Chondrocyte (in vitro differentiated cells): ENCODE measurements around the gene NGEF. TPM values are rescaled to one million over a fixed set of nuclear protein-coding genes. Genes with fewer than 3 reads are reported as not detected.

Source experiments
- DNase-seq: peaks from one replicate; pipeline ENCODE4 v3.0.0; 2021; ENCODE audit warnings: mixed read lengths, low spot score
- H3K27ac Mint-ChIP-seq: one replicate; pipeline ENCODE4 v1.8.0; 2021; ENCODE audit warnings: mild to moderate bottlenecking, moderate library complexity, mixed read lengths; ENCODE audit not compliant: unreplicated experiment
- H3K27me3 Mint-ChIP-seq: 2 replicates; pipeline ENCODE4 v1.8.0; 2021; ENCODE audit warnings: low read depth, mixed read lengths
- H3K36me3 Mint-ChIP-seq: 2 replicates; pipeline ENCODE4 v1.8.0; 2021; ENCODE audit warnings: low read depth, mixed read lengths
- H3K4me1 Mint-ChIP-seq: 2 replicates; pipeline ENCODE4 v1.8.0; 2021; ENCODE audit warnings: low read depth, mild to moderate bottlenecking, mixed read lengths
- H3K4me3 Mint-ChIP-seq: one replicate; pipeline ENCODE4 v1.8.0; 2021; ENCODE audit warnings: mild to moderate bottlenecking, moderate library complexity, mixed read lengths; ENCODE audit not compliant: unreplicated experiment
- H3K9me3 Mint-ChIP-seq: 2 replicates; pipeline ENCODE4 v1.8.0; 2021; ENCODE audit warnings: low read depth, mixed read lengths
- total RNA-seq: library from RNA; stranded (reverse); gene quantifications from 3 replicates; pipeline ENCODE4 v1.2.1, GENCODE V29; 2021
- TF ChIP-seq, protein P1 (sequence below): fragments of 200-600 bp; sonication (generic); IDR thresholded peaks from 2 replicates; pipeline ENCODE4 v1.5.0; 2021; ENCODE audit warnings: antibody characterized with exemption, mild to moderate bottlenecking, moderate library complexity

The NGEF gene
- total RNA-seq, 1 donor from 2014 or later: 0.10 TPM

DNA sequence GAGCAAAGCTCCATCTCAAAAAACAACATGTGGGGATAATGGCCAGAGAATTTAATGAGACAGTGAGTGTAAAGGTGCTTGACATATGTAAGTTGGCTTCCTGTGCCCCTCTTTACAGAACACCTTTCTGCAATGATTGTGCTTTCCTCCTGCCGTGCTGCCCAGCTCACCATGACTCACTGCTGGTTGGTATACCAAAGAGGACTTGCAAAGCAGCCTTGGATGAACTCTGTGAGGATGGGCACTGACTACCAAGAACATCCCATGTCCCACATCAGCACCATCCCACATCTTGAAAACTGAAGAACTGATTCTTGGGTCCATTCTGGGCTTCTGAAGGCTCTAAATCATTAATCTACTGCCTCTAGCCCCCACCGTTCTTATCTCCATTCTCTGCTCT, 52.2 kb downstream of the NGEF start:
- Mint-ChIP-seq H3K27me3 (peaks cover 11% of the 10 kb centered on the region), H3K4me1 (no peaks in the 10 kb centered on the region), H3K36me3 (no peaks in the 10 kb centered on the region), H3K4me3 (no peak overlapping the region), H3K9me3 (peaks cover 7% of the 10 kb centered on the region), H3K27ac (no peak overlapping the region)
- no peak for DNase-seq
- TF ChIP-seq, protein P1, sequence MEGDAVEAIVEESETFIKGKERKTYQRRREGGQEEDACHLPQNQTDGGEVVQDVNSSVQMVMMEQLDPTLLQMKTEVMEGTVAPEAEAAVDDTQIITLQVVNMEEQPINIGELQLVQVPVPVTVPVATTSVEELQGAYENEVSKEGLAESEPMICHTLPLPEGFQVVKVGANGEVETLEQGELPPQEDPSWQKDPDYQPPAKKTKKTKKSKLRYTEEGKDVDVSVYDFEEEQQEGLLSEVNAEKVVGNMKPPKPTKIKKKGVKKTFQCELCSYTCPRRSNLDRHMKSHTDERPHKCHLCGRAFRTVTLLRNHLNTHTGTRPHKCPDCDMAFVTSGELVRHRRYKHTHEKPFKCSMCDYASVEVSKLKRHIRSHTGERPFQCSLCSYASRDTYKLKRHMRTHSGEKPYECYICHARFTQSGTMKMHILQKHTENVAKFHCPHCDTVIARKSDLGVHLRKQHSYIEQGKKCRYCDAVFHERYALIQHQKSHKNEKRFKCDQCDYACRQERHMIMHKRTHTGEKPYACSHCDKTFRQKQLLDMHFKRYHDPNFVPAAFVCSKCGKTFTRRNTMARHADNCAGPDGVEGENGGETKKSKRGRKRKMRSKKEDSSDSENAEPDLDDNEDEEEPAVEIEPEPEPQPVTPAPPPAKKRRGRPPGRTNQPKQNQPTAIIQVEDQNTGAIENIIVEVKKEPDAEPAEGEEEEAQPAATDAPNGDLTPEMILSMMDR: no peak

DNA sequence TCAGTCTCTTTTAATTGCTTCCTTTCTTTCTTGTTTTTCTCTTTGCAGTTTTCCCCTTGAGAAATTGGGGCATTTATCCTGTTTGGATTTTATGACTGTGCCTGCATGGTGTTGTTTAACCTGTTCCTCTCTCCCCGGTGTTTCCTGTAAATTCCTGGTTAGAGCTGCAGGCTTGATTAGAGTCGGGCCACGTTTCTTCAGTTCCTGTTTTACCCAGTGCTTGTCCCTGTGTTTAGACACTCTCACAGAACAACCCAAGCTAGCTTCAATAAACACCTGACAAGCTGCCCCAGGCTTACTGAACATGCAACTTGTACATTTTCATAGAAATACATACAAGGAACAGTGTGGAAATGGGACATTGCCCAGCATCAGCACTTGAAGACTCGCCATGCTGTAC, 53.9 kb downstream of the NGEF start:
- TF ChIP-seq, protein P1: no peak
- DNase-seq: no peak
- Mint-ChIP-seq H3K4me3 (no peak overlapping the region), H3K4me1 (no peaks in the 10 kb centered on the region), H3K27ac (no peak overlapping the region), H3K27me3 (peaks cover 16% of the 10 kb centered on the region), H3K9me3 (peaks cover 4% of the 10 kb centered on the region), H3K36me3 (no peaks in the 10 kb centered on the region)

DNA sequence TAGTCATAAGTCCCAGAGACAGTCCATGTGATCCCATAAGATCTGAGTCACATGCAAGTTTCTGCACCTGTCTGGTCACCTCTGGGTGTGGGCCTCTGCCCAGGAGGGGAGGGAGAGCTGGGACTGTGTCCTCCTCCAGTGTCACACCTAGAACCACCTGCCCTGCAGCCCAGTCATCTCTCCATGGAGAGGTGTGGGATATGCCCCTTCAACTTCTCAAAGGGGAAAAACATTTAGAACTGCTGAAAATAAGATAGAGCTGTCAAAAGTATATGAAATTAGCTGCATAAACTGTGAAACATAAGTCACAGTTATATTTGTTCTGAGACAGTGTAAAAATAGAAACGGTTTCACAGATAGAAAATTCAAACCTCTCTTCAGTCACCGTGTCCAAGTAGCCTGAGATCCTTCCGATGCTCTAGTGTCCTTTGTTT, 55.4 kb downstream of the NGEF start:
- peak; percentile 15 for DNase-seq
- H3K9me3 Mint-ChIP-seq: peaks cover 4% of the 10 kb centered on the region

DNA sequence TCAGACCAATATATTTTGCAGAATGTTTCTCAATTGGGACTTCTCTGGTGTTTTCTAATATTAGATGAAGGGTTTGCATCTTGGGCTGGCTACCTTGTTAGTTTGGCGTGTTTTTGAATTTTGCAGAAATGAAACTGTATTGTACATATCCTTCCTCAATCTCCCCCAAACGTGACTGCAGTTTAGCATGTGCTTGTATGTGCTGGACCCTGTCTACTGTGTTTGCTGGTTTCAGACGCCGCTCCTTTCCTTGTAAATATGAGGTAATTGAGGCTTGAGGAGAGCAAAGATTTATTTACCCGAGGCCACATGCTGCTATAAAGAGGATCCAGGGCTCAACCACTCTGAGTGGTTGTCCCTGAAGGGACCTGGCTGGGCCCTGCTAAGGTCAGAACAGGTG, 57.2 kb downstream of the NGEF start:
- Mint-ChIP-seq H3K36me3 (no peaks in the 10 kb centered on the region), H3K27ac (no peak overlapping the region), H3K4me1 (peaks cover 8% of the 10 kb centered on the region), H3K4me3 (no peak overlapping the region), H3K27me3 (peaks cover 18% of the 10 kb centered on the region), H3K9me3 (peaks cover 4% of the 10 kb centered on the region)
- TF ChIP-seq, protein P1: no peak
- DNase-seq: no peak

More for the DNA sequence above, 55.4 kb downstream of the NGEF start:
- Mint-ChIP-seq H3K27ac (no peak overlapping the region), H3K4me1 (no peaks in the 10 kb centered on the region), H3K36me3 (no peaks in the 10 kb centered on the region), H3K27me3 (peaks cover 18% of the 10 kb centered on the region), H3K4me3 (no peak overlapping the region)
- TF ChIP-seq, protein P1: no peak

DNA sequence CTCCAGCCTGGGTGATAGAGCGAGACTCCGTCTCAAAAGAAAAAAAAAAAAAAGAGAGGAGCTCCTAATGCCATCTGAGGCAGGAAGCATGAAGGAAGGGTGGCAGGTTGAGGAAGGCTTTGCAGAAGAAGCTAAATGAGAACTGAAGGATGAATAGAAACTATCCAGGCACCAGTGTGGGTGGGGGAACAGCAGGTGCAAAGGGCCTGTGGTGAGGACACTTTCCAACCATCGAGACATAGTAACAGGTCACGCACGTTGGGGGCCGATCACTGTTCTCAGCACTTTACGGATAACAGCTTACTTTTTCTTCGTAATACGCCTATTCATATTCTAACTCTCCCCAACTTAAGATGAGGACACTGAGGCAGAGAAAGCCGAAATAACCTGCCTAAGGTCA, 58.4 kb downstream of the NGEF start:
- no peak overlapping the region for H3K4me3 Mint-ChIP-seq

More for the DNA sequence above, 58.4 kb downstream of the NGEF start:
- Mint-ChIP-seq H3K27me3 (peaks cover 18% of the 10 kb centered on the region), H3K9me3 (peaks cover 4% of the 10 kb centered on the region), H3K36me3 (no peaks in the 10 kb centered on the region), H3K27ac (no peak overlapping the region), H3K4me1 (peaks cover 8% of the 10 kb centered on the region)
- TF ChIP-seq, protein P1: no peak
- DNase-seq: peak; percentile 32
